ENCODE measurements around the gene ASPSCR1.
"Not testable (repeated sequence)": the region's sequence is repeated elsewhere in the genome, so short reads cannot be mapped to it uniquely, and the experiment has no call there.

The ASPSCR1 gene

GRCh38 chr17:82029391-82029790 is 52.0 kb downstream of the ASPSCR1 start:
- no peak for DNase-seq

GRCh38 chr17:82029990-82030469 is 52.6 kb downstream of the ASPSCR1 start:
- no peak for DNase-seq

GRCh38 chr17:82030470-82031302 is 53.3 kb downstream of the ASPSCR1 start:
- peak; percentile 79 for DNase-seq

- DNase-seq, result peak; percentile 18
Measured at GRCh38 chr17:82031303-82031884, 54.0 kb downstream of the ASPSCR1 start, which contains the start of gene RAC3. RAC3 (plus strand) TSS chr17:82031678; CDS start chr17:82031762, 84 bp downstream.

- DNase-seq, result peak; percentile 41
Measured at GRCh38 chr17:82031885-82032627, 54.6 kb downstream of the ASPSCR1 start.

- no peak for DNase-seq
Measured at GRCh38 chr17:82033359-82034085, 56.1 kb downstream of the ASPSCR1 start.

GRCh38 chr17:82034371-82035011 is 57.1 kb downstream of the ASPSCR1 start:
- no peak for DNase-seq

- DNase-seq, result no peak
Measured at GRCh38 chr17:82035488-82035887, 58.1 kb downstream of the ASPSCR1 start.

GRCh38 chr17:82035956-82036633 is 58.7 kb downstream of the ASPSCR1 start:
- DNase-seq, result no peak

GRCh38 chr17:82036634-82037091 is 59.2 kb downstream of the ASPSCR1 start:
- DNase-seq, result no peak

GRCh38 chr17:82037092-82037888 is 59.9 kb downstream of the ASPSCR1 start, which contains the start of gene DCXR:
DCXR (minus strand) TSS chr17:82037697; CDS start chr17:82037682, 15 bp downstream.
- DNase-seq, result peak; percentile 94

- DNase-seq, result no peak
Measured at GRCh38 chr17:82037889-82038195, 60.4 kb downstream of the ASPSCR1 start.

- DNase-seq, result not testable (repeated sequence)
Measured at GRCh38 chr17:82038796-82039409, 61.5 kb downstream of the ASPSCR1 start.

GRCh38 chr17:82039695-82040299 is 62.4 kb downstream of the ASPSCR1 start:
- DNase-seq, result no peak

- DNase-seq, result no peak
Measured at GRCh38 chr17:82041144-82041814, 63.9 kb downstream of the ASPSCR1 start.

GRCh38 chr17:82042649-82043048 is 65.2 kb downstream of the ASPSCR1 start:
- DNase-seq, result no peak

- no peak for DNase-seq
Measured at GRCh38 chr17:82043507-82043906, 66.1 kb downstream of the ASPSCR1 start.

GRCh38 chr17:82045936-82046484 is 68.6 kb downstream of the ASPSCR1 start:
- no peak for DNase-seq

- DNase-seq, result no peak
Measured at GRCh38 chr17:82046903-82047302, 69.5 kb downstream of the ASPSCR1 start.

Data from NCI-H510A treated with DMSO at 0.1 percent for 48 hours (cell line).